ENCODE results near the gene MPI.

The MPI gene

GRCh38 chr15:74889883-74890664, at the start of gene MPI:
Gene MPI (plus strand): TSS chr15:74890042. CDS start chr15:74890074, 32 bp downstream.
- DNase-seq: peak; percentile 1

GRCh38 chr15:74840851-74841775, 48.7 kb upstream of the MPI start:
- no peak for DNase-seq

GRCh38 chr15:74841891-74842373, 47.9 kb upstream of the MPI start:
- no peak for DNase-seq

- DNase-seq: peak; percentile 67
Observed at GRCh38 chr15:74842581-74843444, 47.0 kb upstream of the MPI start, which contains the start of gene ULK3. Gene ULK3 (minus strand): TSS chr15:74843156. CDS start chr15:74843105, 51 bp downstream.

- DNase-seq: no peak
Observed at GRCh38 chr15:74843445-74843828, 46.4 kb upstream of the MPI start.

GRCh38 chr15:74843891-74844299, 45.9 kb upstream of the MPI start:
- DNase-seq: no peak

- no peak for DNase-seq
Observed at GRCh38 chr15:74844319-74845207, 45.3 kb upstream of the MPI start.

GRCh38 chr15:74845208-74845568, 44.7 kb upstream of the MPI start:
- no peak for DNase-seq

- no peak for DNase-seq
Observed at GRCh38 chr15:74845581-74845980, 44.3 kb upstream of the MPI start.

- no peak for DNase-seq
Observed at GRCh38 chr15:74847432-74847831, 42.4 kb upstream of the MPI start.

GRCh38 chr15:74850393-74850792, 39.4 kb upstream of the MPI start:
- DNase-seq: no peak

GRCh38 chr15:74851960-74852359, 37.9 kb upstream of the MPI start:
- DNase-seq: no peak

GRCh38 chr15:74854453-74855022, 35.3 kb upstream of the MPI start:
- no peak for DNase-seq

- DNase-seq: no peak
Observed at GRCh38 chr15:74855857-74856256, 34.0 kb upstream of the MPI start.

GRCh38 chr15:74856537-74856936, 33.3 kb upstream of the MPI start:
- no peak for DNase-seq

- DNase-seq: peak; percentile 3
Observed at GRCh38 chr15:74857082-74857655, 32.7 kb upstream of the MPI start.

GRCh38 chr15:74857671-74858368, 32.0 kb upstream of the MPI start:
- DNase-seq: no peak

GRCh38 chr15:74858369-74858740, 31.5 kb upstream of the MPI start:
- no peak for DNase-seq

- DNase-seq: no peak
Observed at GRCh38 chr15:74863239-74864056, 26.4 kb upstream of the MPI start.

Measured in DMS153 (cell line).